Naive thymus-derived CD8-positive, alpha-beta T cell (primary cell): ENCODE results near the gene DGLUCY. TPM values are rescaled to one million over a fixed set of nuclear protein-coding genes. Genes with fewer than 3 reads are reported as not detected.
"Not testable (repeated sequence)": the region's sequence is repeated elsewhere in the genome, so short reads cannot be mapped to it uniquely, and the experiment has no call there.

Experiments used
- ATAC-seq, 2 donors: fragments of 150-1000 bp; cut with Tn5 transposase in 1 of 2; sonication (Bioruptor Pico), chemical (Tn5 transposase) in 1 of 2; 1 replicate in 1 of 2; 2 replicates in 1 of 2; pipeline ENCODE4 v1.10.0; 2021; ENCODE audit warnings: mild to moderate bottlenecking in 2 of 2, moderate library complexity in 2 of 2
- POLR2A ChIA-PET: fragments of 350-600 bp; sonication (Branson Sonifier 250); formaldehyde crosslinking; loops from one replicate; lab custom pipeline; 2021; ENCODE audit warnings: antibody characterized with exemption; lab: Charles Lee
- DNase-seq, 10 donors: peaks; one replicate each; pipeline versions ENCODE4 v3.0.0 to v3.0.0-alpha.2; 2020 to 2022
- H3K27ac Mint-ChIP-seq, 10 donors: one replicate each; pipeline ENCODE4 v1.8.0; 2020 to 2022; ENCODE audit warnings: mild to moderate bottlenecking in 10 of 10, mixed read lengths in 10 of 10, moderate library complexity in 4 of 10, inconsistent platforms in 1 of 10
- H3K27me3 Mint-ChIP-seq, 5 donors: one replicate each; pipeline ENCODE4 v1.8.0; 2021 to 2022; ENCODE audit warnings: mixed read lengths in 5 of 5
- H3K36me3 Mint-ChIP-seq, 3 donors: one replicate each; pipeline ENCODE4 v1.8.0; 2020 to 2022; ENCODE audit warnings: mixed read lengths in 3 of 3, mild to moderate bottlenecking in 2 of 3, inconsistent platforms in 1 of 3
- H3K4me1 Mint-ChIP-seq, 4 donors: one replicate each; pipeline ENCODE4 v1.8.0; 2021 to 2022; ENCODE audit warnings: mixed read lengths in 4 of 4
- H3K4me3 Mint-ChIP-seq, 10 donors: one replicate each; pipeline ENCODE4 v1.8.0; 2020 to 2022; ENCODE audit warnings: mild to moderate bottlenecking in 10 of 10, mixed read lengths in 10 of 10, moderate library complexity in 6 of 10, inconsistent platforms in 1 of 10
- H3K9me3 Mint-ChIP-seq, 9 donors: one replicate each; pipeline ENCODE4 v1.8.0; 2020 to 2022; ENCODE audit warnings: mixed read lengths in 9 of 9, mild to moderate bottlenecking in 3 of 9, inconsistent platforms in 1 of 9, moderate library complexity in 1 of 9
- polyA plus RNA-seq, 3 donors: library from polyadenylated mRNA; unstranded; fragments of 300-500 nt; fragmentation: Illumina TruSeq; gene quantifications; one replicate each; pipeline ENCODE4 v1.2.3, GENCODE V29; 2021
- total RNA-seq, 8 experiments: library from RNA in 2 of 8; stranded (reverse) in 2 of 8; gene quantifications; one replicate each; pipeline ENCODE4 v1.2.3 and lab custom pipeline; 2021 to 2026

DGLUCY gene
- total and polyA plus RNA-seq, 5 experiments from 2014 or later = 24.9 to 83.9 (median 38.5) TPM

DNA sequence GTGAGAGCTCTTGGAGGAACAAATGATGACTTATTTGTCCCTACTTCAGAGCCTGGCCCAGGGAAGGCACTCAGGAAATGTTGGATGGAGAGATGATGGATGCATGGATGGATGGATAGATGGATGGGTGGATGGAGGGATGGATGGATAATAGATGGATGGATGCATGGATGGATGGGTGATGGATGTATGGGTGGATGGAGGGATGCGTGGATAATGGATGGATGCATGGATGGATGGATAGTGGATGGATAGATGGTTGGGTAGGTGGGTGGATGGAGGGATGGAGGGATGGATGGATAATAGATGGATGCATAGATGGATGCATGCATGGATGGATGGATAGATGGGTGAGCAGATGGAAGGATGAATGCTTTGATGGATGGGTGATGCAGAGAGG lies 107.4 kb downstream of the DGLUCY start:
- POLR2A ChIA-PET = no interaction called here
- ATAC-seq (no peak), DNase-seq (no peak)
- peak overlapping the region in 1 of 10 donors; percentile 70 for H3K27ac Mint-ChIP-seq
- H3K4me3 Mint-ChIP-seq = no peak overlapping the region
- H3K9me3 Mint-ChIP-seq = no peaks in the 10 kb centered on the region
- no peaks in the 10 kb centered on the region for H3K27me3 Mint-ChIP-seq
- H3K36me3 Mint-ChIP-seq = peaks cover 0 to 55% (median 21%) of the 10 kb centered on the region in 3 donors
- H3K4me1 Mint-ChIP-seq = peaks cover 19 to 46% (median 38%) of the 10 kb centered on the region in 4 donors

DNA sequence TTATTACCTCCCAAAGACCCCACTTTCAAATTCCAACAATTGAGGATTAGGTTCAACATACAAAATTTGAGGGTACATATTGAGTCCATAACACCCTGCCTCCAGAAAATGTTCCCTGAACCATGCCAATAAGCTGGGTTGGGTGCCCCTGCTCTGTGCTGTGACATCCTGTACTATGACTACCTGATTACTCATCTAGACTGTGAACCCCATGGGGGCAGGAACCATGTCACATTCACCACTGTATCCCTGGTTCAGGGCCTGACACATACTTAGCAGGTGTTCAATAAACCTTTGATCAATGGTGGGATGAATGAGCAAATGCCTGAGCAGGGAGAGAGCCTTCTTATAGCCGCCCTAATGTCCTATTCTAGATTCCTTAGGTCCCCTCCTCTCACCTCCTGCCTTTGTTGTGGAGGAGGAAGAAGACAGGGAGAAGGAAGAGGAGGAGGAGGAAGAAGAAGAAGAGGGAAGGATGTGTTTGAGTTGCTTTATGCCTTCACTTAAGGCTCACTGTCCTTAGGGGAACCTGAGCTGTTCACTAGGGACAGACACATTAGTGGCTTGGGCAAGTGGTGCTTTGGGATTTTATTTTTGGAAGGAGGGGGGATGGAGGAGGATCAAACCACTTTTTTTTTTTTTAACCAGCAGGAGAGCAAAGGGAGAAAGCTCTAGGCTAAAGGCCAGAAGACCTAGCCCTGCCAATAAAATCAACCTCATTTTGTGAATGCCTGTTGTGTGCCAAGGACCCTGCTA lies 109.3 kb downstream of the DGLUCY start:
- Mint-ChIP-seq H3K27me3 (no peaks in the 10 kb centered on the region), H3K36me3 (peaks cover 0 to 36% (median 6%) of the 10 kb centered on the region in 3 donors), H3K4me3 (no peak overlapping the region), H3K4me1 (peaks cover 32 to 65% (median 56%) of the 10 kb centered on the region in 4 donors), H3K27ac (peak overlapping the region in 5 of 10 donors; percentile 3 to 54 (median 25)), H3K9me3 (no peaks in the 10 kb centered on the region)
- no peak for ATAC-seq
- DNase-seq = peak in 1 of 10 donors; percentile 6
- POLR2A ChIA-PET = no interaction called here

DNA sequence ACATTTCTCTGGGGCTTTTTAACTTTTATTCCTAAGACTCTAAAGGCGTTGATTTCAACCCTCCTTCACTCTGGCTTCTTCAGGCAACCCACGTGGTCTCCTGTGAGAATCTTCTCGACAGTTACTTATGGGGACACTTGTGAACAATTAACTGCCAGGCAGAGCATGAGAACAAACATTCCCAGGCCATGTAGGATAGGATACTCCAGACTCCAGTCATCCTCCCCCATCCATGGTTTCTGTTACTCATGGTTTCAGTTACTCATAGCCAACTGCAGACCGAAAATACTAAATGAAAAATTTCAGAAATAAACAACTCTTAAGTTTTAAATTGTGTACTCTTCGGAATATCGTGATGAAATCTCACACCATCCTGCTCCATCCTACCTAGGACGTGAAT lies 111.2 kb downstream of the DGLUCY start:
- H3K9me3 Mint-ChIP-seq = peaks cover 0 to 3% (median 0%) of the 10 kb centered on the region in 9 donors
- H3K36me3 Mint-ChIP-seq = peaks cover 0 to 27% (median 6%) of the 10 kb centered on the region in 3 donors
- no peaks in the 10 kb centered on the region for H3K27me3 Mint-ChIP-seq
- no peak for ATAC-seq
- POLR2A ChIA-PET = no interaction called here
- peak overlapping the region in 1 of 10 donors; percentile 46 for H3K27ac Mint-ChIP-seq
- H3K4me3 Mint-ChIP-seq = no peak overlapping the region
- peaks cover 43 to 83% (median 73%) of the 10 kb centered on the region in 4 donors for H3K4me1 Mint-ChIP-seq
- no peak for DNase-seq

DNA sequence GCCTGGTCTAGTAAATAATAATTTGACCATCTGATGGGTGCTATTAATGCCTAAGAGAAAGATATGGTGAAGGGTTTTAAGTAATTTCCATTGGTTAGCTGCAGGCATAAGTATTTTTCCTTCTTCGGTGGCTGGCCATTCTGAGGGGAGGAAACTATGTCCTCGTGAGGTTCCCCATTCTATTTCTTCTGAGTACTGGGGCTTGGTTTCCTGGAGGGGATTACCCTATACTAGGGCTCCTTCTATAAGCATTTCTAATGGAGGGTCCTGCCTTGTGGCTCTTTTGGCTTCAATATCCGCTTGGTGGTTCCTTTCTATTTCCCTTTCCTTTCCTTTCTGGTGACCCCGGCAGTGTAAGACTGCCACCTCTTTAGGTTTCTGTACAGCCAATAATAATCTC lies 112.5 kb downstream of the DGLUCY start:
- peak overlapping the region in 9 of 10 donors; percentile 16 to 92 (median 77) for H3K27ac Mint-ChIP-seq
- H3K4me1 Mint-ChIP-seq = peaks cover 41 to 94% (median 82%) of the 10 kb centered on the region in 4 donors
- H3K9me3 Mint-ChIP-seq, ATAC-seq, H3K27me3 Mint-ChIP-seq, DNase-seq: not testable (repeated sequence)
- POLR2A ChIA-PET = interaction anchor here (5.0 kb wide), 1 partner anchor 18 kb away, joined by 86 read pairs; the partner anchor contains the start of gene GPR68
- peak overlapping the region in 9 of 10 donors; percentile 20 to 84 (median 66) for H3K4me3 Mint-ChIP-seq
- peaks cover 0 to 21% (median 7%) of the 10 kb centered on the region in 3 donors for H3K36me3 Mint-ChIP-seq

DNA sequence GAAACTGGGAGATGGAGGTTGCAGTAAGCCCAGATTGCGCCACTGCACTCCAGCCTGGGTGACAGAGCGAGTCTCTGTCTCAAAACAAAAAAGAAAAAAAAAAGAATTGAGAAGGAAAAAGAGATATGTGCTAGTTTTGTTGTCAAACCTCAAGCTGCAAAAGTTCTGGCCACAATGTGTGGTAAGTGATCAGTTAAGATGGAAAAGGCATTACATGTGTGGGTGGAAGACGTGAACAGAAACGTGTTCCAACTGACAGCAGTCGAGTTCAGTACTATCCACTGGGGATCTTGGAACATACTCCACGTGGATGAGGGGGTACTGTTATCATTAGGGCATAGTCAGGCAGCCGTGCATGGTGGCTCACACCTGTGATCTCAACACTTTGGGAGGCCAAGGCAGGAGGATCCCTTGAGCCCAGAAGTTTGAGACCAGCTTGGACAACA lies 113.3 kb downstream of the DGLUCY start:
- H3K27me3 Mint-ChIP-seq = no peaks in the 10 kb centered on the region
- DNase-seq (peak in 2 of 10 donors; percentile 3 to 26), ATAC-seq (no peak)
- peak overlapping the region in 9 of 10 donors; percentile 13 to 84 (median 69) for H3K4me3 Mint-ChIP-seq
- H3K9me3 Mint-ChIP-seq = peaks cover 0 to 9% (median 0%) of the 10 kb centered on the region in 9 donors
- peak overlapping the region in 8 of 10 donors; percentile 49 to 92 (median 70) for H3K27ac Mint-ChIP-seq
- POLR2A ChIA-PET = interaction anchor here (0.8 to 5.0 kb wide), 5 partner anchors 8 to 37 kb away, joined by 3 to 86 read pairs (median 4); partner anchors contain the start of gene GPR68
- H3K4me1 Mint-ChIP-seq = peaks cover 36 to 97% (median 84%) of the 10 kb centered on the region in 4 donors
- H3K36me3 Mint-ChIP-seq = peaks cover 0 to 17% (median 12%) of the 10 kb centered on the region in 3 donors

DNA sequence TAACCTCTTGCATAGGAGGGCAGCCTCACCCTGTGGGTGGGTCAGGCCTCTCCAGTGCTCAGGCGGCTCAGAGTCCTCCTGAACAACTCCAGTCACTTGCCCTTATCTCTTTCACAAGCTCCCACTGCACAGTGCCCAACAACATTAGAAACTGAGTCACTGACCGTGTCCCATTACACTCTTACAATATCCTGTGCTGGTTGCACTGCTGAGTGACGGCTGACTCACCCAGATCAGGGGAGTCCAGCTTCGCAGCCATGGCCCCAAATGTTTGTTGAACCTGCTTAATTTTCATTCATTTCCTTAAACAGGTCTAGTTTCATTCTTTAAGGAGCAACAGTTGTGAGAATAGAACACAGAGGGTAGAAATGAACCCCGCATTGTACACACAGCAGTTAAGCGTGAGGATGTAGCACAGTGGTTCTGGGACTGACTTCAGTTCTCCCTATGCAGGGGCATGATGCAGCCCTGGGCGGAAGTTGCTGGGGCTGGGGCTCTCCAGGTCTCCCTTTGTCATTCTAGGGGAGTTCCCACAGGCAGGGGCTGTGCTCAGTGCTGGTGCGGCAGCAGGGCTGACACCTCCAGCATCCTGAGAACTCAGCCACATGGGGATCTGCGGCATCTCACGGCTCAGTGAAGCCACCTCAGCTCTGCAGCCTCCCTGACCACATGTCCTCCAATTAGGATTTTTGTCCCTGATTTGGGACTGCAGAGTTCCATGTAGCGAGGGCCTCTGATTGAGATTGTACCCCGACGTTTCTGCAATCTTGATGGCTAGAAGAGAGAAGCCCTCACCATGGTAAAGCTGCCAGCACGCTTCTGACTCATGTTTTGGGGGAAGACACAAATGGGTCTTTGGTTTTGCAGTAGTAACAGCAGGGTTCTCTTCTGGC lies 114.5 kb downstream of the DGLUCY start:
- H3K27ac Mint-ChIP-seq = peak overlapping the region; percentile 4 to 95 (median 83)
- H3K27me3 Mint-ChIP-seq = no peaks in the 10 kb centered on the region
- peak overlapping the region; percentile 26 to 84 (median 69) for H3K4me3 Mint-ChIP-seq
- peak; percentile 48 to 78 (median 64) for DNase-seq
- peaks cover 38 to 92% (median 85%) of the 10 kb centered on the region in 4 donors for H3K4me1 Mint-ChIP-seq
- POLR2A ChIA-PET = interaction anchor here (0.7 to 5.0 kb wide), 16 partner anchors 9 to 190 kb away, joined by 3 to 86 read pairs (median 3); partner anchors contain the start of genes CCDC88C and GPR68
- peaks cover 0 to 9% (median 0%) of the 10 kb centered on the region in 9 donors for H3K9me3 Mint-ChIP-seq
- peaks cover 0 to 15% (median 10%) of the 10 kb centered on the region in 3 donors for H3K36me3 Mint-ChIP-seq
- ATAC-seq = peak; percentile 78 to 87

DNA sequence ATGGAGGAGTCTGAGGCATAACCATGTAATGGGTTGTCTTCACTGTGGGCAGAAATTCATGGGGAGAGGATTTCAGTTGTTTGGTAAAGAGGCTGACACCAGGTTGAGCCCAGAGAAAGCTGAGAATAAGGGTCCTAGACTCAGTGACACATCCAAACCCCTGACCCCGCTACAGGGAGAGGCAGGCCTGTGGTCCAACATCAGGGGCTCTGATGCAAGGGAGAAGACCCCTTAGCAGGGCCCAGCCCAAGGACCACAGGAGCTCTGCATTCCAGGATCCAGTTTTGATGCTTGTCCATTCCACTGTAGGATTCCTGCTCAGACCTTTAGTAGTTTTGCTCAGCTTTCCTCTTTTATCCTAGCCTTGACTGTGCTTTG lies 115.1 kb downstream of the DGLUCY start:
- ATAC-seq (no peak), DNase-seq (peak in 1 of 10 donors; percentile 22)
- Mint-ChIP-seq H3K27ac (peak overlapping the region; percentile 12 to 95 (median 83)), H3K4me3 (peak overlapping the region; percentile 23 to 86 (median 82)), H3K36me3 (peaks cover 0 to 14% (median 6%) of the 10 kb centered on the region in 3 donors), H3K4me1 (peaks cover 38 to 90% (median 83%) of the 10 kb centered on the region in 4 donors), H3K27me3 (no peaks in the 10 kb centered on the region), H3K9me3 (peaks cover 0 to 9% (median 0%) of the 10 kb centered on the region in 9 donors)
- POLR2A ChIA-PET = interaction anchor here (0.7 to 5.0 kb wide), 14 partner anchors 10 to 189 kb away, joined by 3 to 86 read pairs (median 4); partner anchors contain the start of genes CCDC88C and GPR68

DNA sequence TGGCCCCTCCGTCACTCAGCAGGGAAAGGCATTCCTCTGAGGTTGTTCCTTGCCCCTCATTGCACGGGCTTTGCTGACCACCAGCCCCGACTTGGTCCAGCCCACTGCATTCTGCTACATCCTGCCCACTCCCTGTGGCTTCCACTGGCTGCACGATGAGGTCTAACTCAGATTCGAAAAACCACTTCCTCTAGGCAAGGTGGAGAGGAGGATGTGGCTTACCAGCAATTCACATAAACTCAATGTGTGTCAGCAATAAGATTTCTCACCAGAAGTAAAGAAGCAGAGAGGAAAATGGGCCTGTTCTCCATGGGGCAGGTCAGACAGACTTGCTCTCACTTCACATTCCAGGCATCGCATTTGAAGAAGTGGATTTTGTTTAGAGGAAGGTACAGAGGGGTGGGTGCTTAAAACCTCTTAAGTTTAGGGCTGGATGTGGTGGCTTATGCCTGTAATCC lies 115.9 kb downstream of the DGLUCY start:
- Mint-ChIP-seq H3K9me3 (peaks cover 0 to 9% (median 0%) of the 10 kb centered on the region in 9 donors), H3K27ac (peak overlapping the region; percentile 49 to 95 (median 89)), H3K36me3 (peaks cover 0 to 13% (median 6%) of the 10 kb centered on the region in 3 donors), H3K4me3 (peak overlapping the region; percentile 52 to 86 (median 82)), H3K4me1 (peaks cover 46 to 92% (median 86%) of the 10 kb centered on the region in 4 donors), H3K27me3 (no peaks in the 10 kb centered on the region)
- ATAC-seq = peak; percentile 67 to 77
- DNase-seq = peak in 9 of 10 donors; percentile 39 to 87 (median 68)
- POLR2A ChIA-PET = interaction anchor here (0.8 to 5.0 kb wide), 11 partner anchors 10 to 188 kb away, joined by 3 to 86 read pairs (median 5); partner anchors contain the start of genes CCDC88C and GPR68

DNA sequence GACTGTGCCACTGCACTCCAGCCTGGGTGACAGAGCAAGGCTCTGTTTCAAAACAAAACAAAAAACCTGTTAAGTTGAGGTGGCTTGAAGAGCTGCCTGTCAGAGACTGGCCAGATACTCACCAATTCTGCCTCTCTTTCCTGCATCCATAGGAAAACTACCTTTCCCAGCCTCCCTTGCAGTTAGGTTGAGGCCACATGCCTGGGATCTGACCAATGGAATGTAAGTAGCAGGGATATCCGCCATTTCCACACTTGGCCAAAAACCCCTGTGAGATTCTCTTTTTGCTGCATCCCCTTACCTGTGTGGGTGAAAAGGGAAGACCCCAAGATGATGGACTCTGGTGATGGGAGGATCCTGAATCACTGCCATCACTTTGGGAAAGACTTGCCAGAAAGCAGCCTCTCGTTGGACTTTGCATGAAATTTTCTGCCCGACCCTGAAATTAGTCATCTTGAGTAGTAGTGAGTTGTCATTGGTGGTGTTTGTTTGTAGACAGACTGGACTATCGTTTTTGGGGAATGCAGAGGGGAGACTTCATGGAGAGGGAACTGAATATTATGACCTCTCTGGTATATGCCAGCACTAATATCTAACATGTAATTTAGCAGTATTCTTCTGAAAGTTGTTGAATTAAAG lies 116.6 kb downstream of the DGLUCY start:
- Mint-ChIP-seq H3K4me3 (peak overlapping the region; percentile 52 to 86 (median 82)), H3K4me1 (peaks cover 46 to 88% (median 82%) of the 10 kb centered on the region in 4 donors), H3K27ac (peak overlapping the region; percentile 49 to 95 (median 89)), H3K27me3 (no peaks in the 10 kb centered on the region), H3K36me3 (peaks cover 0 to 10% (median 0%) of the 10 kb centered on the region in 3 donors), H3K9me3 (peaks cover 0 to 9% (median 0%) of the 10 kb centered on the region in 9 donors)
- POLR2A ChIA-PET = interaction anchor here (1.2 to 5.0 kb wide), 5 partner anchors 9 to 37 kb away, joined by 5 to 86 read pairs (median 10); partner anchors contain the start of gene GPR68
- no peak for ATAC-seq
- no peak for DNase-seq

DNA sequence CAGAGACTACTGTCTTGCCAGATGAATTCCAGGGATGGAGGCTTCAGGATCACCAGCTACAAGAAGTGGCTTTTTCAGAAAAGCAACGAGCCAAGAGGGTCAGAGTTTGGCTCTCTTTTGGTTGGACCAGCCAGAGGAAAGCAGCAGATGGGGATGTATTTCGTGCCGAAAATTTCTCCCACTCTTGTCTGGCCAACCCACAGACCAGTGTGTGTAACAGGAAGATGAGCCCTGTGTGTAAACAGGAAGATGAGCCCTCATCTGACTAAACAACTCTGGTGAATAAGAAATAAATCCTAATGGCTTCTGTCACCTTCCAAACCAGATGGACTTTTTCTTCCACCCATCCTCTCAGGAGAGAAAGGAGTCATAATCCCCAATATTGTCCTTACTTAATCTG lies 117.6 kb downstream of the DGLUCY start:
- H3K4me3 Mint-ChIP-seq = peak overlapping the region in 9 of 10 donors; percentile 28 to 74 (median 45)
- POLR2A ChIA-PET = no interaction called here
- no peaks in the 10 kb centered on the region for H3K27me3 Mint-ChIP-seq
- H3K4me1 Mint-ChIP-seq = peaks cover 41 to 81% (median 75%) of the 10 kb centered on the region in 4 donors
- H3K27ac Mint-ChIP-seq = peak overlapping the region in 6 of 10 donors; percentile 19 to 93 (median 60)
- ATAC-seq (no peak), DNase-seq (no peak)
- peaks cover 0 to 10% (median 0%) of the 10 kb centered on the region in 3 donors for H3K36me3 Mint-ChIP-seq
- peaks cover 0 to 9% (median 0%) of the 10 kb centered on the region in 9 donors for H3K9me3 Mint-ChIP-seq

DNA sequence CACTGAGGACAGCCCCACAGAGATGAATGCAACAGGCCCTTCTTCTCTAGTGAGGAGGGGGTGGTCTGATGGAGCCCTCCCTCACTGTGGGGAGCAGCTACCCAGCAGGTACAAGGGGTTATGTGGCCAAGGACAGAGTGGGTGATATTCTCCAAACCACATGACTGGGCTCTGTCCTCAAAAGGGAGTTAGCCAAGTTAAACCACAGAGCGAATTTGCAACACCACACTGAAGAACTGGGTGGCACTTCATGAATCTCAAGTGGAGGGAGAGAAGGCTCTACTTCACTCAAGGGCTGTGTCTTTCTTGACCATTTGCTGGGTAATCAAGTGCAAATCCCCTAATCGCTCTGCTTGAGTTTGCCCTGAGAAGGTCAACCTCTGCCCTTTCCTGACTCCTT lies 118.2 kb downstream of the DGLUCY start:
- DNase-seq (peak in 1 of 10 donors; percentile 13), ATAC-seq (no peak)
- POLR2A ChIA-PET = no interaction called here
- Mint-ChIP-seq H3K36me3 (peaks cover 0 to 10% (median 0%) of the 10 kb centered on the region in 3 donors), H3K27ac (peak overlapping the region in 6 of 10 donors; percentile 19 to 89 (median 73)), H3K27me3 (no peaks in the 10 kb centered on the region), H3K4me3 (peak overlapping the region in 8 of 10 donors; percentile 6 to 74 (median 42)), H3K4me1 (peaks cover 35 to 75% (median 69%) of the 10 kb centered on the region in 4 donors), H3K9me3 (peaks cover 0 to 9% (median 0%) of the 10 kb centered on the region in 9 donors)
